ENCODE results near the gene FRMPD2. TPM values are rescaled to one million over a fixed set of nuclear protein-coding genes. Genes with fewer than 3 reads are reported as not detected.

Gene FRMPD2
- total RNA-seq, 1 experiment from 2014 or later = 1.1 TPM

DNA sequence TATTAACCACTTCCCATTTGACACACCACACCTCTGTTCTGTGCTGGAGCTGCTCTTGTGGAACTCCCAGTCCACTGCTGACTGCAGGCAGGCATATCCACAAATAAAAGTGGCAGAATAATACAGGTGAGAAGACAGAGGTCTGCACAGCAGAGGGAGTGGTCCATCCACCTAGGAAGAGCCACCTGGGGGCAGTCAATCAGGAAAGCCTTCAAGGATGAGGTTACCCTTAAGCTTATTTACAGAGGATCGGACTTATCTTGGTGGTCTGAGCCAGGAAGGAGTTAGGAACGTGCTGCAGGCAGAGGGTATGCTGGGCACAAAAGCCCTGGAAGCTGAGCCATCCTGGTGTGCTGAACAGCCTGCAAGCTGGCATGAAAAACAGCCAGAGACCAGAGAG is 78.7 kb downstream of the FRMPD2 start:
- peaks cover 12% of the 10 kb centered on the region for H3K4me1 Mint-ChIP-seq
- no peak overlapping the region for H3K27ac Mint-ChIP-seq
- POLR2A ChIA-PET = no interaction called here
- no peaks in the 10 kb centered on the region for H3K36me3 Mint-ChIP-seq
- 0 out of 2 replicates have a peak, but pooled peaks have one; percentile 51 for ATAC-seq
- TF ChIP-seq FOXK1 (CRISPR knock-in tag; IDR thresholded peaks at IDR 0.05) (no peak), SOX15 (CRISPR knock-in tag; IDR thresholded peaks at IDR 0.05) (no peak), USF1 (CRISPR knock-in tag; IDR thresholded peaks at IDR 0.05) (no peak), ESRRA (CRISPR knock-in tag; IDR thresholded peaks at IDR 0.05; ENCODE audit: borderline replicate concordance) (no peak), RELA (CRISPR knock-in tag; IDR thresholded peaks at IDR 0.05; ENCODE audit: borderline replicate concordance) (no peak), HMGA2 (CRISPR knock-in tag; IDR thresholded peaks at IDR 0.05) (no peak), NR1H2 (CRISPR knock-in tag; IDR thresholded peaks at IDR 0.05) (no peak), ZNF416 (CRISPR knock-in tag; IDR thresholded peaks at IDR 0.05) (no peak), TEAD4 (CRISPR knock-in tag; IDR thresholded peaks at IDR 0.05) (no peak)
- TF ChIP-seq, protein P1, sequence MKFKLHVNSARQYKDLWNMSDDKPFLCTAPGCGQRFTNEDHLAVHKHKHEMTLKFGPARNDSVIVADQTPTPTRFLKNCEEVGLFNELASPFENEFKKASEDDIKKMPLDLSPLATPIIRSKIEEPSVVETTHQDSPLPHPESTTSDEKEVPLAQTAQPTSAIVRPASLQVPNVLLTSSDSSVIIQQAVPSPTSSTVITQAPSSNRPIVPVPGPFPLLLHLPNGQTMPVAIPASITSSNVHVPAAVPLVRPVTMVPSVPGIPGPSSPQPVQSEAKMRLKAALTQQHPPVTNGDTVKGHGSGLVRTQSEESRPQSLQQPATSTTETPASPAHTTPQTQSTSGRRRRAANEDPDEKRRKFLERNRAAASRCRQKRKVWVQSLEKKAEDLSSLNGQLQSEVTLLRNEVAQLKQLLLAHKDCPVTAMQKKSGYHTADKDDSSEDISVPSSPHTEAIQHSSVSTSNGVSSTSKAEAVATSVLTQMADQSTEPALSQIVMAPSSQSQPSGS (CRISPR knock-in tag; IDR thresholded peaks at IDR 0.05; ENCODE audit: borderline replicate concordance, low read depth) = no peak
- no peaks in the 10 kb centered on the region for H3K27me3 Mint-ChIP-seq (ENCODE audit: low read depth)
- CTCF ChIA-PET = interaction anchor here (1.3 kb wide), 1 partner anchor 264 kb away, joined by 3 read pairs; no protein-coding TSS in a partner anchor
- DNase-seq (ENCODE audit: low spot score) = no peak
- H3K4me3 Mint-ChIP-seq = no peak overlapping the region
- 0 out of 2 replicates have a peak, but pooled peaks cover 4% of the 10 kb centered on the region for H3K9me3 Mint-ChIP-seq

DNA sequence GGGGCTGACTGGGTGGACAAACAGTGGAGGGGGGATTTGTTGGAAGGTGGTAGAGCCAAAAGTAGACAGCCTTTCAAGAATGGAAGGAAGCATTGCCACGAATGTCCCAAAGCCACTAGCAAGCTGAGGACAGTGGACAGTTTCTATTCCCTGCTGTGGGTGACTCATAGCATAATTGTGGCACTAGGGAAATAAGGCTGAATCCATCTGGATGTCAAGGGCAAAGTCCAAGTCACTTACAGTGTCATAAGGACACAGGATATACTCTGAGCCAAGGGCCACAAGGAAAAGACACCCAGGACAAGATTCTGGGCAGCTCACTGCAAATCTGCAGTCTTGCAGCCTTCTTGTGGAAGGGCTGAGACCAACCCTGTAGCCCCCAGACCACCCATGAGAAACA is 79.7 kb downstream of the FRMPD2 start:
- ChIA-PET POLR2A (no interaction called here), CTCF (no interaction called here)
- no peaks in the 10 kb centered on the region for H3K27me3 Mint-ChIP-seq (ENCODE audit: low read depth)
- H3K9me3 Mint-ChIP-seq = 0 out of 2 replicates have a peak, but pooled peaks cover 4% of the 10 kb centered on the region
- ATAC-seq (no peak), DNase-seq (ENCODE audit: low spot score) (no peak)
- H3K4me3 Mint-ChIP-seq = no peak overlapping the region
- H3K36me3 Mint-ChIP-seq = no peaks in the 10 kb centered on the region
- H3K4me1 Mint-ChIP-seq = peaks cover 12% of the 10 kb centered on the region
- H3K27ac Mint-ChIP-seq = no peak overlapping the region
- TF ChIP-seq ATF1 (CRISPR knock-in tag; IDR thresholded peaks at IDR 0.05) = no peak
- TF ChIP-seq, protein P2, sequence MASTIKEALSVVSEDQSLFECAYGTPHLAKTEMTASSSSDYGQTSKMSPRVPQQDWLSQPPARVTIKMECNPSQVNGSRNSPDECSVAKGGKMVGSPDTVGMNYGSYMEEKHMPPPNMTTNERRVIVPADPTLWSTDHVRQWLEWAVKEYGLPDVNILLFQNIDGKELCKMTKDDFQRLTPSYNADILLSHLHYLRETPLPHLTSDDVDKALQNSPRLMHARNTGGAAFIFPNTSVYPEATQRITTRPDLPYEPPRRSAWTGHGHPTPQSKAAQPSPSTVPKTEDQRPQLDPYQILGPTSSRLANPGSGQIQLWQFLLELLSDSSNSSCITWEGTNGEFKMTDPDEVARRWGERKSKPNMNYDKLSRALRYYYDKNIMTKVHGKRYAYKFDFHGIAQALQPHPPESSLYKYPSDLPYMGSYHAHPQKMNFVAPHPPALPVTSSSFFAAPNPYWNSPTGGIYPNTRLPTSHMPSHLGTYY (CRISPR knock-in tag; IDR thresholded peaks at IDR 0.05) = no peak
- TF ChIP-seq PRRX2 (CRISPR knock-in tag; IDR thresholded peaks at IDR 0.05) = no peak
- TF ChIP-seq PREB (CRISPR knock-in tag; IDR thresholded peaks at IDR 0.05; ENCODE audit: borderline replicate concordance) = no peak
- TF ChIP-seq FOXP4 (CRISPR knock-in tag; IDR thresholded peaks at IDR 0.05) = no peak
- no peak for TF ChIP-seq SMAD4 (CRISPR knock-in tag; IDR thresholded peaks at IDR 0.05)
- TF ChIP-seq KAT7 (CRISPR knock-in tag; IDR thresholded peaks at IDR 0.05; ENCODE audit: borderline replicate concordance) = no peak
- TF ChIP-seq, protein P3, sequence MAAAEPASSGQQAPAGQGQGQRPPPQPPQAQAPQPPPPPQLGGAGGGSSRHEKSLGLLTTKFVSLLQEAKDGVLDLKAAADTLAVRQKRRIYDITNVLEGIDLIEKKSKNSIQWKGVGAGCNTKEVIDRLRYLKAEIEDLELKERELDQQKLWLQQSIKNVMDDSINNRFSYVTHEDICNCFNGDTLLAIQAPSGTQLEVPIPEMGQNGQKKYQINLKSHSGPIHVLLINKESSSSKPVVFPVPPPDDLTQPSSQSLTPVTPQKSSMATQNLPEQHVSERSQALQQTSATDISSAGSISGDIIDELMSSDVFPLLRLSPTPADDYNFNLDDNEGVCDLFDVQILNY (CRISPR knock-in tag; IDR thresholded peaks at IDR 0.05) = no peak
- no peak for TF ChIP-seq RELA (CRISPR knock-in tag; IDR thresholded peaks at IDR 0.05; ENCODE audit: borderline replicate concordance)
- TF ChIP-seq, protein P4, sequence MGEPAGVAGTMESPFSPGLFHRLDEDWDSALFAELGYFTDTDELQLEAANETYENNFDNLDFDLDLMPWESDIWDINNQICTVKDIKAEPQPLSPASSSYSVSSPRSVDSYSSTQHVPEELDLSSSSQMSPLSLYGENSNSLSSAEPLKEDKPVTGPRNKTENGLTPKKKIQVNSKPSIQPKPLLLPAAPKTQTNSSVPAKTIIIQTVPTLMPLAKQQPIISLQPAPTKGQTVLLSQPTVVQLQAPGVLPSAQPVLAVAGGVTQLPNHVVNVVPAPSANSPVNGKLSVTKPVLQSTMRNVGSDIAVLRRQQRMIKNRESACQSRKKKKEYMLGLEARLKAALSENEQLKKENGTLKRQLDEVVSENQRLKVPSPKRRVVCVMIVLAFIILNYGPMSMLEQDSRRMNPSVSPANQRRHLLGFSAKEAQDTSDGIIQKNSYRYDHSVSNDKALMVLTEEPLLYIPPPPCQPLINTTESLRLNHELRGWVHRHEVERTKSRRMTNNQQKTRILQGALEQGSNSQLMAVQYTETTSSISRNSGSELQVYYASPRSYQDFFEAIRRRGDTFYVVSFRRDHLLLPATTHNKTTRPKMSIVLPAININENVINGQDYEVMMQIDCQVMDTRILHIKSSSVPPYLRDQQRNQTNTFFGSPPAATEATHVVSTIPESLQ (CRISPR knock-in tag; IDR thresholded peaks at IDR 0.05) = no peak
- no peak for TF ChIP-seq ZNF396 (CRISPR knock-in tag; IDR thresholded peaks at IDR 0.05; ENCODE audit: borderline replicate concordance)
- no peak for TF ChIP-seq ARID4B (CRISPR knock-in tag; IDR thresholded peaks at IDR 0.05; ENCODE audit: borderline replicate concordance)

Data from WTC11 (cell line).